ENCODE data around the gene FRS3. TPM values are rescaled to one million over a fixed set of nuclear protein-coding genes. Genes with fewer than 3 reads are reported as not detected.

The FRS3 gene, protein sequence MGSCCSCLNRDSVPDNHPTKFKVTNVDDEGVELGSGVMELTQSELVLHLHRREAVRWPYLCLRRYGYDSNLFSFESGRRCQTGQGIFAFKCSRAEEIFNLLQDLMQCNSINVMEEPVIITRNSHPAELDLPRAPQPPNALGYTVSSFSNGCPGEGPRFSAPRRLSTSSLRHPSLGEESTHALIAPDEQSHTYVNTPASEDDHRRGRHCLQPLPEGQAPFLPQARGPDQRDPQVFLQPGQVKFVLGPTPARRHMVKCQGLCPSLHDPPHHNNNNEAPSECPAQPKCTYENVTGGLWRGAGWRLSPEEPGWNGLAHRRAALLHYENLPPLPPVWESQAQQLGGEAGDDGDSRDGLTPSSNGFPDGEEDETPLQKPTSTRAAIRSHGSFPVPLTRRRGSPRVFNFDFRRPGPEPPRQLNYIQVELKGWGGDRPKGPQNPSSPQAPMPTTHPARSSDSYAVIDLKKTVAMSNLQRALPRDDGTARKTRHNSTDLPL
- total RNA-seq = 1 to 10 TPM; 2.6 to 3.4 TPM

DNA sequence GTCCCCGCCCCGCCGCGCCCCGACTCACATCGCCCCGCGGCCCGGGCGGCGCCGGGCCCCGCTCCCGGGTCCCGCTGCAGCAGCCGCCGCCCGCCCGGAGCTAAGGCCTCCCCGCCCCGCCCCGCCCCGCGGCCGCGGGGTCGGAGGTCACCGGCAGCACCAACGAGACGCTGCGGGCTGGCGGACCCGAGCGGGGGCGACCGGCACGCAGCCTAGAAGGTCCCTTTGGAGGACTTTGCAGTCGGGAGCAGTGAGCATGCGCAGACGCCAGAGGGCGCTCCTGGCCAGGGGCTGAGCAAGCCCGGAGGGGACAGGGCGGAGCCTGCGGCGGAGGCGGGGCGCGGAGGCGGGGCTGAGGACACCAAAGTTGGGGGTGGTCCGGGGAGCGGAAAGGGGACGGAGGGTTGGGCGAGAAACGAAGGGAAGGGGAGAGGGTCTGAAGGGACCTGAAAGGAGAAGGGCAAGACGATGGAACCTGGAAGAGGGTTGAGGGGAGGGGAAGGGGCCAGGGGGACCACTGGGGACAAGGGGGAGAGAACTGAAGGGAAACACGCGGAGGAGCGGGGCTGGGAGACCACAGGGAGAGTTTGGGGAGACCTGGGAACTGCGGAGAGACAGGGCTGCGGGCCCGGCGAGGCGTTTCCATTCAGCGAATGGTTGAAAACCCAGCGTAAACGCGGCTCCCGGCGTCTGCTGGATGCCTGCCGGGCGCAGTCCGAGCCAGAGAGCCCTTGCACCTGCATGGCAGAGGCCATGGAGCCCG is at the start of gene FRS3:
Gene FRS3, minus strand, starts transcription at position 113 of the 763 bp plus-strand sequence. CDS start 2,913 bp downstream, outside the sequence.
- H3K27me3 ChIP-seq = no peaks in the 10 kb centered on the region
- H3K4me3 ChIP-seq = peak within 1 kb of the TSS; percentile 54 to 82
- no peaks in the 10 kb centered on the region for H3K9me3 ChIP-seq
- peaks cover 0 to 36% of the 10 kb centered on the region in 2 donors for H3K4me1 ChIP-seq
- TF ChIP-seq, protein P1, sequence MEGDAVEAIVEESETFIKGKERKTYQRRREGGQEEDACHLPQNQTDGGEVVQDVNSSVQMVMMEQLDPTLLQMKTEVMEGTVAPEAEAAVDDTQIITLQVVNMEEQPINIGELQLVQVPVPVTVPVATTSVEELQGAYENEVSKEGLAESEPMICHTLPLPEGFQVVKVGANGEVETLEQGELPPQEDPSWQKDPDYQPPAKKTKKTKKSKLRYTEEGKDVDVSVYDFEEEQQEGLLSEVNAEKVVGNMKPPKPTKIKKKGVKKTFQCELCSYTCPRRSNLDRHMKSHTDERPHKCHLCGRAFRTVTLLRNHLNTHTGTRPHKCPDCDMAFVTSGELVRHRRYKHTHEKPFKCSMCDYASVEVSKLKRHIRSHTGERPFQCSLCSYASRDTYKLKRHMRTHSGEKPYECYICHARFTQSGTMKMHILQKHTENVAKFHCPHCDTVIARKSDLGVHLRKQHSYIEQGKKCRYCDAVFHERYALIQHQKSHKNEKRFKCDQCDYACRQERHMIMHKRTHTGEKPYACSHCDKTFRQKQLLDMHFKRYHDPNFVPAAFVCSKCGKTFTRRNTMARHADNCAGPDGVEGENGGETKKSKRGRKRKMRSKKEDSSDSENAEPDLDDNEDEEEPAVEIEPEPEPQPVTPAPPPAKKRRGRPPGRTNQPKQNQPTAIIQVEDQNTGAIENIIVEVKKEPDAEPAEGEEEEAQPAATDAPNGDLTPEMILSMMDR (IDR thresholded peaks at IDR 0.05) = peak; percentile 87 to 93
- H3K27ac ChIP-seq = peak within 1 kb of the TSS; percentile 84 to 87
- DNase-seq (ENCODE audit: low spot score) = peak; percentile 97
- peaks cover 19% of the 10 kb centered on the region for H3K36me3 ChIP-seq

DNA sequence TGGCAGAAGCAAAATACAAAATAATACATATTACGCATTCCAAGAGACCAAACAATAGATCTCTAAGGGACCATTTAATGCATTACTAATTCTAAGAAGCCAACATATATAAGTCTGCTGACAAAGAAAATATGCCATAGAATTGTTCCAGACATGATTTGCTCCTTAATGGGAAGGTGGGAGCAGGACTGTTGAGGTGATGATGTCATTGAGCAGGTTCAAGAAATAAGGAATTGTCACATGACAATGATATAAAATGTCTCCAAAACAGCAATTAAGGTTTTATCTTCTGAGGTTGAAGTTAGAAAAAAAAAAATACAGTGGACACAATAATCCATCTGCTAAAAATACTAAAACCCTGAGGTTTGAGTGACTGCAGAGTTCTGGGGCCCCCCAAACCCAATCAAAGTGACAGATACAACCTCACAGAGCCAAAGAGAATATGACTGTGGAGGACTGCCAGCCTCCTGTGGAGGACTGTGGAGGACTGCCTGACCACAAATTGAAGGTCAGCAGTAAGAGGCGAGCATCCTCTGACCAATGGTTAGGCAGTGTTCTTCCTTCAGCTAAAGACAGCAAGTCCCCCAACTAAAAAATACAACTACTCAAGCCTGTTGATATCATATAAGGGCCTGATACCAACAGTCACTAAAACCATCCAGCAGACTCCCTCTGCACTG is 46.8 kb upstream of the FRS3 start:
- no peak for DNase-seq (ENCODE audit: low spot score)
- TF ChIP-seq, protein P1 (IDR thresholded peaks at IDR 0.05) = no peak
- H3K9me3 ChIP-seq = no peaks in the 10 kb centered on the region
- no peak overlapping the region for H3K4me3 ChIP-seq
- H3K27ac ChIP-seq = no peak overlapping the region
- no peaks in the 10 kb centered on the region for H3K27me3 ChIP-seq
- H3K36me3 ChIP-seq = no peaks in the 10 kb centered on the region
- H3K4me1 ChIP-seq = no peaks in the 10 kb centered on the region

DNA sequence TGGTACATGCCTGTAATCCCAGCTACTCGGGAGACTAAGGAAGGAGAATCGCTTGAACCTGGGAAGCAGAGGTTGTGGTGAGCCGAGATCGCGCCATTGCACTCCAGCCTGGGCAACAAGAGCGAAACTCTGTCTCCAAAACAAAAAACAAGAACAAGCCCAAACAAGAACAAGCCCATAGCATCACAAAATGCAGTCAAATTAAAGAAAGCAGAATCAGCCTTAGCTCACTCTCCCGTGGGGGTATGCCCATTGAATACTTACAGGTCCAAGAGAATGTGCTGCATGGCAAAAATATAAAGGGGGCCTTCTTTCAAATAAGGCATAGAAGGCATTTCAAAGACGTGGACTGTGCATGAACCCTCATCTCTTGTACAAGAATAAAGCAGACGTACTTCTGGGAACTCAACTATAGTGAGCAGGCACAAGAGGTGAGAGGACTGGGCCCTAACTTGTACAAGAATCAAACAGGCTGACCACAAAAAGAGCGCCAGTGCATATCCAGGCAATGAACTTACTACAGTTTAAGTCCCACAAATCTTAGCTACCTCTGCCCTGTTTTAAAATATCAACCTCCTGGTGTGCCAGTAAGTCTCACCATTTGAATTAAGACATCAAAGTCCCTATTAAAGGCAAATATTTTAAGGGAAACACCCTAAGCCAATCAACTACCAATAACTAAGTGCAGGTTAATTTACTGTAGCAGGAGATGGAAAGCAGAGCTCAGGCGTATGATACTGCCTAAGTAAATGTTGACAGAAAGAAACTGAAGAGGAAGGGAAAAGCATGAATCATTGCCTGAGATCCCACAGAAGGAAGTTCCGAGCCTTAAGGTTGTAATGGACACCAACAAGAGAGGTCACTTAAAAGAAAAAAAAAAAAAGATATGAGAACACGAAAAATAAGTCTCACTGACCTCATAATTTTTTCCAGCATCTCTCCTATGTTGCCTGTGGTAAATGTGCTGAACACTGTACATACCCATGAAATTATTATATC is 45.2 kb upstream of the FRS3 start:
- no peaks in the 10 kb centered on the region for H3K27me3 ChIP-seq
- H3K4me1 ChIP-seq = no peaks in the 10 kb centered on the region
- H3K4me3 ChIP-seq = no peak overlapping the region
- no peak overlapping the region for H3K27ac ChIP-seq
- TF ChIP-seq, protein P1 (IDR thresholded peaks at IDR 0.05) = no peak
- no peak for DNase-seq (ENCODE audit: low spot score)
- H3K36me3 ChIP-seq = no peaks in the 10 kb centered on the region
- no peaks in the 10 kb centered on the region for H3K9me3 ChIP-seq

DNA sequence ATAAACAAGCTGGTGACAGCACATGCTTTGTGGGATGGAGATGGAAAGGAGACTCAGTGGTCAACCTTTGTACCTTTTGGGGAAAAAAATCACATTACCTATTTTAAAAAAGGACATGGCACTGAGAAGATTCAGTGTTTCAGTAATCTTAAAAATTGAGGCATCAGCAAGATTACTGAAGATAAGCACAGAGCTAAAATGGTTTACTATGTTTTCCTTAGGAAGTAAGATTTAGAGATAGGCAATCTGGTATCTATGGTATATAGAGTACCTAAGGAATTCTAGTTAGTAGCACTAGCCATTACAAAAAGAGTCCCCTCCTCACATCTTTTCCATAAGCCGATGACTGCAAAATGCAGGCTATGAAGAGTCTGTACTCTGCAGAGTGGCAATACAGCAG is 43.5 kb upstream of the FRS3 start:
- no peaks in the 10 kb centered on the region for H3K9me3 ChIP-seq
- TF ChIP-seq, protein P1 (IDR thresholded peaks at IDR 0.05) = no peak
- H3K36me3 ChIP-seq = no peaks in the 10 kb centered on the region
- H3K27me3 ChIP-seq = no peaks in the 10 kb centered on the region
- H3K27ac ChIP-seq = no peak overlapping the region
- no peaks in the 10 kb centered on the region for H3K4me1 ChIP-seq
- no peak overlapping the region for H3K4me3 ChIP-seq
- no peak for DNase-seq (ENCODE audit: low spot score)

DNA sequence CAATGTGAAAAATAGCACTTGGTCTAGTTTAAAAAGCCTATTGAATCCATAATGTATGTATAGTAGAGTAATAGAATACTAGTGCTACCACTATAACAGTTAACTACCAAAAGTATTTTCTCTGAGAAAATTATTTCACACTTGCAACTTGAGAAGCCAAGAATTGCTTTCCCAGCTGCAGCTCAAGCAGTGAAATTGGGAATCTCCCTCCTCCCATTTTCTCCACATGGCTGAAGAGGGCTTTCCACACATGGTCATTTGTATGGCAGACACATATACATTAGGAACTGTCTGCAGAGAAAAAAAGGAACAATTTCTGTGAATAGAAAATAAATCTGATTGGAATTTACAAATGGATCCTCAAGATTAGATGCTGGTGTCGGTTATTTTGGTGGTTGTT is 42.3 kb upstream of the FRS3 start:
- no peak overlapping the region for H3K27ac ChIP-seq
- DNase-seq (ENCODE audit: low spot score) = no peak
- H3K4me1 ChIP-seq = no peaks in the 10 kb centered on the region
- no peak overlapping the region for H3K4me3 ChIP-seq
- H3K27me3 ChIP-seq = no peaks in the 10 kb centered on the region
- H3K36me3 ChIP-seq = no peaks in the 10 kb centered on the region
- TF ChIP-seq, protein P1 (IDR thresholded peaks at IDR 0.05) = no peak
- H3K9me3 ChIP-seq = no peaks in the 10 kb centered on the region

Measured in right atrium auricular region (tissue), 2 donors.